H7 (cell line): ENCODE data around the gene FANCB. TPM values are rescaled to one million over a fixed set of nuclear protein-coding genes. Genes with fewer than 3 reads are reported as not detected.

Experiments used
- DNase-seq: peaks from one replicate; pipeline ENCODE4 v3.0.0; 2012
- H3K27me3 ChIP-seq: 2 replicates; pipeline ENCODE4 v1.6.0; 2011; ENCODE audit warnings: mild to moderate bottlenecking, low read length; ENCODE audit not compliant: control insufficient read depth, insufficient read depth
- H3K36me3 ChIP-seq: replicated peaks from 2 replicates; pipeline ENCODE4 v1.5.1; 2011; ENCODE audit warnings: low read length; ENCODE audit not compliant: control insufficient read depth, insufficient read depth
- H3K4me3 ChIP-seq: 2 replicates; pipeline ENCODE4 v1.5.1; 2011; ENCODE audit warnings: low read depth, mild to moderate bottlenecking, control low read depth, low read length, moderate library complexity; ENCODE audit not compliant: insufficient read depth
- total RNA-seq: library from RNA; depleted of rRNA; stranded (reverse); fragments of >200 nt; shearing (Covaris generic); gene quantifications from 2 replicates; pipeline ENCODE4 v1.2.3, GENCODE V29; 2014; rRNA removed

FANCB gene
- total RNA-seq, 1 experiment from 2014 or later, result 12.2 TPM

DNA sequence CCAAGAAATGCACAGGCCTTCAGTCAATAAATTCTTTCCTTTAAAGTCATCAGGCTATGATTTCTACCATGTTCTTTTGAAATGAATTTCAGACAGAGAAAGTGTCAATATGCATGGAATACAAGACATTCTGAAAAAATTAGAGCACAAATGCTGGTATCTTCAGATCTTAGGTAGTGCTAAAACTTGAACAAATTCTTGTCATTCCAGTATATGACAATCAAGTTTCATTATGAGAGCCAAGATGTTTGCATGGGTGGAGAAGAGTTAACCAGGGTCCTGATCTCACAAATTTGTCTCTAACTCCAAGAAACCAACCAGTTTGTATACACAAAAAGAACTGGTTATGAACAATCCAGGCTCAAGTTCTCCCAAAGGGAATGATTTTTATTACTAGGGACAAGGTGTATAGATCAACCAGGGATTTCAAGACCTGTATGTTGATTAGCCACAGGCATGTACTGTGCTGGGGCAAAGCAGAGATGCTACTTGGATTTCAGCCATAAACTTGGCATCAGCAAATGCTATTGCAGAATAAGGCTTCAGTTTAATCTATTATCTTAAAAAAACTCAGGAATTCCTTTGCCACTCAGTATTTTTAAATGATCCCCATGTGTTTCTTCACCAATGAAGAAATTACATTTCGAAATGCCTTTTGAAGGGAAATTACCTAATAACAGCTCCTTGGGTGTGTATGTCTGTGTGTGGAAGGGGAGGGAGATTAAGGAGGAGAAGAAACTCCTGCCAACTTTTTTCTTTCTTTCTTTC lies 69.7 kb downstream of the FANCB start:
- H3K4me3 ChIP-seq, result no peak overlapping the region
- DNase-seq, result no peak
- H3K36me3 ChIP-seq, result no peaks in the 10 kb centered on the region; the same call in 1 of the 2 replicates
- H3K27me3 ChIP-seq, result no peaks in the 10 kb centered on the region

DNA sequence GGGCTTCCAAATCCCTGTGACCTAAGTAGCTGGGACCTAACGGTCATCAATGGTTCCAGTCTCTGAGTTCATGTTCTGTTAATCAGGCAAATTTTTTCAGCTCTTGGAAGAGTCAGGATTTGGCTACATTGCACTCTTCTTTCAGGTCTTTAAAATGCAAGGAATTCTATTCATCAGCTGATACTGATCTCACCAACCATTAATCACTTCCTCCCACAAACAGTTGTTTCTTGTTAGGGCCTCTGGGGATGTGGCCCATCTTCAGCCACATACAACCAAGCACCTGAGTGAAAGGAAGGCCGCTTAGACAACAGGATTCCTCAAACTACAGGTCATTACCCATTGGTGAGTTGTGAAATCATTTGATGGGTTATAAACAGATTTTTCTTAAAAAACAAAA lies 71.7 kb downstream of the FANCB start:
- DNase-seq, result no peak
- Histone ChIP-seq H3K36me3 (no peaks in the 10 kb centered on the region; the same call in 1 of the 2 replicates), H3K27me3 (no peaks in the 10 kb centered on the region), H3K4me3 (no peak overlapping the region)

DNA sequence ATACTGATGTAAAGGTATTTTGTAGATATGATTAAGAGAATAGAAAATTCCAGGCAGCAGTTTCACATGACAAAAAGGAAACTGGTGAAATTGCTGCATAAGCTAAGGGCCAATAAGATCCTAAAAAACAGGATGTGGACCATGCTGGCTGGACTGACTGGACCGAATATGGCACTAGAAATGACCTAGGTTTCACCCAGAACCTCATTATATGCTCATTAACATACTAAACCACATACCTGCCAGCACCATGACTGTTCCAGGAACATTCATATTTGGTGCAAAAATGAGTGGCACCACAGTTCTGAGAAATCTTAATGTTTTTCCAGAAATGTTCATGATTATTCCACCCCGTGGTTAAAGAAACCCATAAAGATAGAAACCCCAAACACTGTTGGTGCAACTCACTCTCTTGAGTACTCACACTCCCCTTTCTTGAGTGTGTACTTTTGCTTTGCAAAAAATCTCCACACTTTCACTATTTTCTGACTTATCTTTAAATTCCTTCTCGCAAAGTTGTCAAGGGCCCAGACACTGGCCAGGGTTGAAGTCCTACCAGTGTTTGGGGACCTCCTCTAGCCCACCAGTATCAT lies 74.0 kb downstream of the FANCB start:
- H3K36me3 ChIP-seq, result no peaks in the 10 kb centered on the region; the same call in 1 of the 2 replicates
- DNase-seq, result no peak
- no peak overlapping the region for H3K4me3 ChIP-seq
- no peaks in the 10 kb centered on the region for H3K27me3 ChIP-seq

Other genes starting within 250 kb of the FANCB start
- gene MOSPD2, start 352 bp upstream of the FANCB start, total RNA-seq, result 16.2 and 23.0 TPM in 2 replicates